ENCODE measurements around the gene C1orf226.

The C1orf226 gene

GRCh38 chr1:162365284-162366020, 16.1 kb upstream of the C1orf226 start:
- in situ Hi-C loops (cut with MboI; ENCODE audit: low sequenced_read_pairs), result no loop called here

GRCh38 chr1:162366149-162366548, 15.4 kb upstream of the C1orf226 start:
- in situ Hi-C loops (cut with MboI; ENCODE audit: low sequenced_read_pairs), result no loop called here

GRCh38 chr1:162366671-162367070, 14.9 kb upstream of the C1orf226 start:
- in situ Hi-C loops (cut with MboI; ENCODE audit: low sequenced_read_pairs), result no loop called here

- in situ Hi-C loops (cut with MboI; ENCODE audit: low sequenced_read_pairs), result no loop called here
Observed at GRCh38 chr1:162367073-162367472, 14.5 kb upstream of the C1orf226 start.

- in situ Hi-C loops (cut with MboI; ENCODE audit: low sequenced_read_pairs), result no loop called here
Observed at GRCh38 chr1:162367772-162368171, 13.8 kb upstream of the C1orf226 start.

GRCh38 chr1:162368451-162368850, 13.1 kb upstream of the C1orf226 start:
- in situ Hi-C loops (cut with MboI; ENCODE audit: low sequenced_read_pairs), result no loop called here

GRCh38 chr1:162369571-162369970, 12.0 kb upstream of the C1orf226 start:
- in situ Hi-C loops (cut with MboI; ENCODE audit: low sequenced_read_pairs), result no loop called here

GRCh38 chr1:162370161-162370560, 11.4 kb upstream of the C1orf226 start:
- in situ Hi-C loops (cut with MboI; ENCODE audit: low sequenced_read_pairs), result no loop called here

GRCh38 chr1:162370721-162371120, 10.8 kb upstream of the C1orf226 start:
- in situ Hi-C loops (cut with MboI; ENCODE audit: low sequenced_read_pairs), result no loop called here

- in situ Hi-C loops (cut with MboI; ENCODE audit: low sequenced_read_pairs), result no loop called here
Observed at GRCh38 chr1:162371611-162372010, 9.9 kb upstream of the C1orf226 start.

GRCh38 chr1:162372159-162373071, 9.1 kb upstream of the C1orf226 start:
- in situ Hi-C loops (cut with MboI; ENCODE audit: low sequenced_read_pairs), result no loop called here

GRCh38 chr1:162373072-162373427, 8.5 kb upstream of the C1orf226 start:
- in situ Hi-C loops (cut with MboI; ENCODE audit: low sequenced_read_pairs), result no loop called here

GRCh38 chr1:162373541-162374260, 7.8 kb upstream of the C1orf226 start:
- in situ Hi-C loops (cut with MboI; ENCODE audit: low sequenced_read_pairs), result no loop called here

GRCh38 chr1:162374406-162374805, 7.1 kb upstream of the C1orf226 start:
- in situ Hi-C loops (cut with MboI; ENCODE audit: low sequenced_read_pairs), result no loop called here

- in situ Hi-C loops (cut with MboI; ENCODE audit: low sequenced_read_pairs), result no loop called here
Observed at GRCh38 chr1:162375463-162375862, 6.1 kb upstream of the C1orf226 start.

- in situ Hi-C loops (cut with MboI; ENCODE audit: low sequenced_read_pairs), result no loop called here
Observed at GRCh38 chr1:162376691-162377090, 4.8 kb upstream of the C1orf226 start, which contains the start of gene SPATA46. Gene SPATA46 (minus strand): TSS chr1:162376854. CDS start chr1:162376790, 64 bp downstream.

- in situ Hi-C loops (cut with MboI; ENCODE audit: low sequenced_read_pairs), result no loop called here
Observed at GRCh38 chr1:162380061-162380846, 1.3 kb upstream of the C1orf226 start.

GRCh38 chr1:162381941-162382750, 618 bp downstream of the C1orf226 start:
- in situ Hi-C loops (cut with MboI; ENCODE audit: low sequenced_read_pairs), result no loop called here

- in situ Hi-C loops (cut with MboI; ENCODE audit: low sequenced_read_pairs), result no loop called here
Observed at GRCh38 chr1:162383091-162383490, 1.6 kb downstream of the C1orf226 start.

- in situ Hi-C loops (cut with MboI; ENCODE audit: low sequenced_read_pairs), result no loop called here
Observed at GRCh38 chr1:162383516-162383915, 2.0 kb downstream of the C1orf226 start.
